ENCODE results near the gene HINFP.

- TF ChIP-seq POLR2A (IDR thresholded peaks at IDR 0.05) (no peak), POLR2AphosphoS5 (IDR thresholded peaks at IDR 0.05; ENCODE audit: insufficient read depth in 1 of 2, low read depth in 1 of 2) (no peak)
- TF ChIP-seq, protein P1, sequence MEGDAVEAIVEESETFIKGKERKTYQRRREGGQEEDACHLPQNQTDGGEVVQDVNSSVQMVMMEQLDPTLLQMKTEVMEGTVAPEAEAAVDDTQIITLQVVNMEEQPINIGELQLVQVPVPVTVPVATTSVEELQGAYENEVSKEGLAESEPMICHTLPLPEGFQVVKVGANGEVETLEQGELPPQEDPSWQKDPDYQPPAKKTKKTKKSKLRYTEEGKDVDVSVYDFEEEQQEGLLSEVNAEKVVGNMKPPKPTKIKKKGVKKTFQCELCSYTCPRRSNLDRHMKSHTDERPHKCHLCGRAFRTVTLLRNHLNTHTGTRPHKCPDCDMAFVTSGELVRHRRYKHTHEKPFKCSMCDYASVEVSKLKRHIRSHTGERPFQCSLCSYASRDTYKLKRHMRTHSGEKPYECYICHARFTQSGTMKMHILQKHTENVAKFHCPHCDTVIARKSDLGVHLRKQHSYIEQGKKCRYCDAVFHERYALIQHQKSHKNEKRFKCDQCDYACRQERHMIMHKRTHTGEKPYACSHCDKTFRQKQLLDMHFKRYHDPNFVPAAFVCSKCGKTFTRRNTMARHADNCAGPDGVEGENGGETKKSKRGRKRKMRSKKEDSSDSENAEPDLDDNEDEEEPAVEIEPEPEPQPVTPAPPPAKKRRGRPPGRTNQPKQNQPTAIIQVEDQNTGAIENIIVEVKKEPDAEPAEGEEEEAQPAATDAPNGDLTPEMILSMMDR (IDR thresholded peaks at IDR 0.05): no peak
Measured at GRCh38 chr11:119145551-119145950, 24.2 kb downstream of the HINFP start.
